Activated CD4-positive, alpha-beta T cell treated with anti-CD3 and anti-CD28 coated beads, Interleukin-2, Interleukin-6, amounts not matched to agents 100 ng/mL and 50 ng/mL, durations not matched to agents 16 hours and 8 hours (primary cell): ENCODE measurements around the gene SHANK3.
"Not testable (repeated sequence)": the region's sequence is repeated elsewhere in the genome, so short reads cannot be mapped to it uniquely, and the experiment has no call there.

Experiments
- DNase-seq: peaks from one replicate; pipeline ENCODE4 v3.0.0-alpha.2; 2020

The SHANK3 gene

GRCh38 chr22:50672471-50673230, at the start of gene SHANK3:
TSS of gene SHANK3 (plus strand) at chr22:50672823.
- no peak for DNase-seq

- no peak for DNase-seq
Measured at GRCh38 chr22:50624347-50625130, 48.1 kb upstream of the SHANK3 start.

- DNase-seq = no peak
Measured at GRCh38 chr22:50625131-50625567, 47.5 kb upstream of the SHANK3 start.

- DNase-seq = no peak
Measured at GRCh38 chr22:50625568-50626313, 46.9 kb upstream of the SHANK3 start.

GRCh38 chr22:50626314-50626849, 46.2 kb upstream of the SHANK3 start:
- no peak for DNase-seq

- DNase-seq = no peak
Measured at GRCh38 chr22:50626850-50627641, 45.6 kb upstream of the SHANK3 start.

- DNase-seq = peak; percentile 88
Measured at GRCh38 chr22:50627642-50628542, 44.7 kb upstream of the SHANK3 start, which contains the start of gene ARSA. TSS of gene ARSA (minus strand) at chr22:50628152. CDS start at chr22:50627779, 373 bp downstream.

GRCh38 chr22:50628543-50629134, 44.0 kb upstream of the SHANK3 start:
- DNase-seq = peak; percentile 20

GRCh38 chr22:50630376-50630775, 42.2 kb upstream of the SHANK3 start:
- DNase-seq = no peak

- DNase-seq = no peak
Measured at GRCh38 chr22:50633086-50633485, 39.5 kb upstream of the SHANK3 start.

GRCh38 chr22:50633771-50634170, 38.9 kb upstream of the SHANK3 start:
- no peak for DNase-seq

- DNase-seq = no peak
Measured at GRCh38 chr22:50635591-50635990, 37.0 kb upstream of the SHANK3 start.

GRCh38 chr22:50640296-50640695, 32.3 kb upstream of the SHANK3 start:
- DNase-seq = not testable (repeated sequence)

GRCh38 chr22:50640857-50641647, 31.6 kb upstream of the SHANK3 start:
- DNase-seq = no peak

- no peak for DNase-seq
Measured at GRCh38 chr22:50641696-50642607, 30.7 kb upstream of the SHANK3 start.

GRCh38 chr22:50643021-50643820, 29.4 kb upstream of the SHANK3 start:
- not testable (repeated sequence) for DNase-seq

GRCh38 chr22:50643821-50644101, 28.9 kb upstream of the SHANK3 start:
- DNase-seq = not testable (repeated sequence)

- DNase-seq = no peak
Measured at GRCh38 chr22:50653256-50653655, 19.4 kb upstream of the SHANK3 start.
